Thyroid gland (tissue), 4 donors: ENCODE data around the gene CDH4.

Experiments used
- CTCF ChIP-seq, 6 experiments: fragments of 200-600 bp in 3 of 6; fragments of 450-650 bp in 3 of 6; sonication (generic) in 3 of 6; IDR thresholded peaks; one replicate each; pipeline ENCODE4 v1.5.1; 2016 to 2019; ENCODE audit warnings: antibody characterized with exemption in 6 of 6, mild to moderate bottlenecking in 2 of 6, inconsistent platforms in 1 of 6, moderate library complexity in 1 of 6
- POLR2A ChIP-seq, 2 donors: fragments of 450-650 bp; IDR thresholded peaks; one replicate each; pipeline ENCODE4 v1.6.1; 2017; ENCODE audit warnings: antibody characterized with exemption in 2 of 2, mild to moderate bottlenecking in 2 of 2, moderate library complexity in 1 of 2

GRCh38 chr20:61674688-61675087 is 422.6 kb downstream of the CDH4 start:
- no peak for TF ChIP-seq CTCF (IDR thresholded peaks at IDR 0.05)
- TF ChIP-seq POLR2A (IDR thresholded peaks at IDR 0.05): no peak
